Cardiac muscle cell (in vitro differentiated cells and primary cell): ENCODE results near the gene ATXN10. TPM values are rescaled to one million over a fixed set of nuclear protein-coding genes. Genes with fewer than 3 reads are reported as not detected.

ENCODE experiments used
- DNase-seq, 2 donors: peaks; one replicate each; pipeline versions ENCODE4 v3.0.0 to v3.0.0-alpha.2; 2010 to 2017; ENCODE audit warnings: low read depth in 1 of 2, low spot score in 1 of 2
- H3K27ac ChIP-seq: fragments of 200-600 bp; sonication (generic); 2 replicates; pipeline ENCODE4 v1.5.1; 2016
- H3K27me3 ChIP-seq: fragments of 200-600 bp; sonication (generic); 2 replicates; pipeline ENCODE4 v1.6.0; 2016; ENCODE audit warnings: control low read depth
- H3K36me3 ChIP-seq: fragments of 200-600 bp; sonication (generic); 2 replicates; pipeline ENCODE4 v1.5.1; 2016; ENCODE audit warnings: control low read depth
- H3K4me1 ChIP-seq: fragments of 200-600 bp; sonication (generic); 2 replicates; pipeline ENCODE4 v1.8.1; 2017; ENCODE audit warnings: low read depth, mild to moderate bottlenecking, mixed run types
- H3K4me3 ChIP-seq: fragments of 200-600 bp; sonication (generic); 2 replicates; pipeline ENCODE4 v1.5.1; 2016; ENCODE audit warnings: mild to moderate bottlenecking
- H3K9me3 ChIP-seq: fragments of 200-600 bp; sonication (generic); 2 replicates; pipeline ENCODE4 v1.5.1; 2017; ENCODE audit warnings: low read depth, mild to moderate bottlenecking, control low read depth
- polyA plus RNA-seq: library from polyadenylated mRNA; unstranded; fragments of >200 nt; fragmentation: Nextera tagmentation; extraction: Ambion mirVana; gene quantifications from 2 replicates; pipeline ENCODE4 v1.2.1, GENCODE V29; 2016
- total RNA-seq: library from RNA; depleted of rRNA; stranded (reverse); fragments of >200 nt; gene quantifications from 2 replicates; pipeline ENCODE4 v1.2.3, GENCODE V29; 2016
- TF ChIP-seq, protein P1 (sequence below): IDR thresholded peaks from 2 replicates; pipeline ENCODE4 v1.5.1; 2012; ENCODE audit warnings: low read depth, mild to moderate bottlenecking, low read length

Gene ATXN10
- total and polyA plus RNA-seq, 2 experiments from 2014 or later, result 67.3 to 279 TPM

DNA sequence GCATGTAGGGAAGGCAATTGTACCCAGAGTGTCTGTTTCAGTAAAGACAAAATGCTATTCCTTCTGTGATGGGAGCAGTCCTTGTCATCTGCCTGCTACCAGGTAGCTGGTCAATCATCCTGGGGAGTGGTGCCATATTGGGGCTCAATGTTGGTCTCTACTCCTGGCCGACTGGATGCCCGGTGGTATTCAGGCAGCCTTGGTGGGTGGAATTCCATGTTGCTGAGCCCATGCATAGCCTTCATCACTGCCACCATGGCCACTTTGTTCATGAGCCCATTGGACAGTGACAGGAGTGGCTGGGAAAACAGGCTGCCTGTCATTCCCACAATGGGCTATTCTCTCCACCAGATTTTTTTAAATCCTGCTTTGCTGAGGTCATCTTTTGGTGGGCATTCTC, 184.3 kb downstream of the ATXN10 start:
- Histone ChIP-seq H3K9me3 (no peaks in the 10 kb centered on the region), H3K4me3 (no peak overlapping the region), H3K4me1 (no peaks in the 10 kb centered on the region), H3K27me3 (no peaks in the 10 kb centered on the region), H3K36me3 (peaks cover 8% of the 10 kb centered on the region), H3K27ac (no peak overlapping the region)
- no peak for DNase-seq
- TF ChIP-seq, protein P1, sequence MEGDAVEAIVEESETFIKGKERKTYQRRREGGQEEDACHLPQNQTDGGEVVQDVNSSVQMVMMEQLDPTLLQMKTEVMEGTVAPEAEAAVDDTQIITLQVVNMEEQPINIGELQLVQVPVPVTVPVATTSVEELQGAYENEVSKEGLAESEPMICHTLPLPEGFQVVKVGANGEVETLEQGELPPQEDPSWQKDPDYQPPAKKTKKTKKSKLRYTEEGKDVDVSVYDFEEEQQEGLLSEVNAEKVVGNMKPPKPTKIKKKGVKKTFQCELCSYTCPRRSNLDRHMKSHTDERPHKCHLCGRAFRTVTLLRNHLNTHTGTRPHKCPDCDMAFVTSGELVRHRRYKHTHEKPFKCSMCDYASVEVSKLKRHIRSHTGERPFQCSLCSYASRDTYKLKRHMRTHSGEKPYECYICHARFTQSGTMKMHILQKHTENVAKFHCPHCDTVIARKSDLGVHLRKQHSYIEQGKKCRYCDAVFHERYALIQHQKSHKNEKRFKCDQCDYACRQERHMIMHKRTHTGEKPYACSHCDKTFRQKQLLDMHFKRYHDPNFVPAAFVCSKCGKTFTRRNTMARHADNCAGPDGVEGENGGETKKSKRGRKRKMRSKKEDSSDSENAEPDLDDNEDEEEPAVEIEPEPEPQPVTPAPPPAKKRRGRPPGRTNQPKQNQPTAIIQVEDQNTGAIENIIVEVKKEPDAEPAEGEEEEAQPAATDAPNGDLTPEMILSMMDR, result no peak

DNA sequence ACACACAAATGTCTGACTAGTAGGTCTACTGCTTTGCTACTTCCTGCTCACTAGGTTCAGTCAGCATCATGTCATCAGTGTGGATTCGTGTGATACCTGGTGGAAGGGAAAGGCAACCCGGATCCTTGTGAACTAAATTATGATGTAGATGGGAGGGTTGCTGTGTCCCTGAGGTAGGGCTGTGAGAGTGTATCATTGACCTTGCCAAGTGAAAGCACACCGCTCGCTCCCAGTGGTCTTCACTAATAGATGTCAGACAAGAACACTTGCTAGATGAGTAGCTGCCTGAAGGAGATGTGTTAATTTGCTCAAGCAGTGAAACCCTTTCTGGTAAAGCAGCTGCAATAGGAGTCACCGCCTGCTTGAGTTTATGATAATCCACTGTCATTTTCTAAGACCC, 185.9 kb downstream of the ATXN10 start:
- H3K27ac ChIP-seq, result no peak overlapping the region
- H3K4me1 ChIP-seq, result no peaks in the 10 kb centered on the region
- no peak overlapping the region for H3K4me3 ChIP-seq
- H3K9me3 ChIP-seq, result no peaks in the 10 kb centered on the region
- TF ChIP-seq, protein P1, result no peak
- DNase-seq, result no peak
- H3K36me3 ChIP-seq, result peaks cover 3% of the 10 kb centered on the region
- no peaks in the 10 kb centered on the region for H3K27me3 ChIP-seq

DNA sequence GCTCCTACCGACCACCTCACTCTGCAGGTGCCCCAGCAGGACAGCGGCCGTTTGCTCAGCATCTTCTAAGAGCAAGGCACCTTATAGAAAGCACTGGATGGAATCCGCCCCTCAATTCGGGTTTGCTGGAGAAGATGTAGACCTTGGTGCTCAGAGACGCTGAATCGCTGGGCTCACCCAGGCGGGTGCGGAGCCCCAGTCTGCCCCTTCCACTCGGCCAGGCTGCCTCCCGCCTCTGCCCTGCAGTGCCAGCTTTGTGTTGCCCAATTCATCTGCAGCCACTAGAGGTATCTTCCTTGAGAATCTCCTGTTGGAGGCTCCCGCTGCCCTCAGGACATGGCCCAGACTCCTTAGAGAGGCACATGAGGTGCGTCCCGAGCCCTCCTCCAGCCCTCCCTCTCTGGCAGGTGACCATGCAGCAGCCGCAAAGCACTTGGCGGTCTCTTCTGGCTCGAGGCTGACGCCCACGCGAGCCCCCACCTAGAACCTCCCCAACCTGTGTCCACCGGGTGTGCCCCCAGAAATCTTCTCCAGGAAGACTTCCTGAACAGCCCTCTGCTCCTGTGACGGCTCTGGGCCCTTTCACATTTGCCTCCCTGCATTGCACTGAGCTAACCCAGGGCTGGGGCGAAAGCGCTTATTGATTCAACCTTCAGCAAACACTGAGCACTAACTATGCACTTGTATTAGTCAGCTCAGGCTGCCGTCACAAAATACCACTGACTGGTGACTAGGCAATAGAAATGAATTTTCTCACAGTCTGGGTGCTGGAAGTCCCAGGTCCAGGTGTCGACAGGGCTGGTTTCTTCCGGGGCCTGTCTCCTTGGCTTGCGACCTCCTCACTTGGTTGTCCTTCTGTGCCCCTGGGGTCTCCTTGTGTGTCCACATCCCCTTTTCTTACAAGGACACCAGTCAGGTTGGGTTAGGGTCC, 187.9 kb downstream of the ATXN10 start:
- TF ChIP-seq, protein P1, result no peak
- Histone ChIP-seq H3K4me3 (no peak overlapping the region), H3K27me3 (peaks cover 4% of the 10 kb centered on the region), H3K9me3 (no peaks in the 10 kb centered on the region), H3K4me1 (no peaks in the 10 kb centered on the region), H3K27ac (no peak overlapping the region), H3K36me3 (no peaks in the 10 kb centered on the region)
- no peak for DNase-seq

DNA sequence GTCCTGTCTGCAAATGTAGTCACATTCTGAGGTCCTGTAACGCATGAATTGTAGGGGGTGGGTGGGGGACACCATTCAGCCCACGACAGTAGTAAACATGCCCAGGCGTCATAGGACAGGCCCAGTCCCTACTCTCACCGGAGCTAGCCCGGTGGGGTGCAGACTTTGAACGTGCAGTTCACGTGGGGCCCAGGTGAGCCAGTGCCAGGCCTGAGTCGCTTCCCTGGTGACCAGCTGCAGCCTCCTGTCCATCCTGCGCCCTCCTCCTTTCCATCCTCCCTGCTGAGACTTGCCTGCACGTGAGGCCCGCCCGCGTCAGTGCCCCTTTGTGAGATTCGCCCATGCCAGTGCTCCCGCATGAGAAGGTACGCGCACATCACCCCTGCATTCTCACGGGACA, 188.6 kb downstream of the ATXN10 start:
- Histone ChIP-seq H3K9me3 (no peaks in the 10 kb centered on the region), H3K27ac (no peak overlapping the region), H3K27me3 (peaks cover 12% of the 10 kb centered on the region), H3K4me3 (no peak overlapping the region), H3K36me3 (no peaks in the 10 kb centered on the region), H3K4me1 (no peaks in the 10 kb centered on the region)
- TF ChIP-seq, protein P1, result no peak
- no peak for DNase-seq

DNA sequence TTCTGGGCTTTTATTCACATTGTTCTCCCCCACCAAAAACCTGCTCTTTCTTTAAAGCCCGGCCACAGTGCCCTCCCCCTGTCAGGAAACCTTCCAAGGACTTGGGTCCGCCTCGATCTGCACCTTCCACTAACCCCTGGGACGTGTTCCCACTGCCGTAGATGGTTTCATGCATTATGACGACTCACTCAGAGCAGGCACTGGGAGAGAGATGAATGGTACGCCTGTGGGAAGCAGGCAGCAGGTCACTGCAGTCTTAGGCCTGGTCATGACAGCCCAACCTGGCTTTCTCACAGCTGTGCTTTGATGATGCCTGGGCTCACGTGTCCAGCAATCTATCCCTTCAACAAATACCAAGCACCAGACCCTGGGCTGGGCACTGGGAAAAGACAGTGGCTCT, 189.6 kb downstream of the ATXN10 start:
- no peak overlapping the region for H3K4me3 ChIP-seq
- H3K27me3 ChIP-seq, result peaks cover 22% of the 10 kb centered on the region
- H3K4me1 ChIP-seq, result no peaks in the 10 kb centered on the region
- H3K36me3 ChIP-seq, result no peaks in the 10 kb centered on the region
- DNase-seq, result no peak
- no peak overlapping the region for H3K27ac ChIP-seq
- no peaks in the 10 kb centered on the region for H3K9me3 ChIP-seq
- TF ChIP-seq, protein P1, result no peak
